CD4-positive, alpha-beta T cell treated with Interferon alpha-2 for 1 hour (primary cell): Measurements from ENCODE around the gene ACOT9.
"Not testable (repeated sequence)": the region's sequence is repeated elsewhere in the genome, so short reads cannot be mapped to it uniquely, and the experiment has no call there.

Experiments used
- DNase-seq, 2 donors: peaks; one replicate each; pipeline ENCODE4 v3.0.0-alpha.2; 2020 to 2022

Gene ACOT9

GRCh38 chrX:23692166-23692565, 50.9 kb downstream of the ACOT9 start:
- DNase-seq = no peak

- DNase-seq = not testable (repeated sequence)
Measured at GRCh38 chrX:23676486-23676885, 66.6 kb downstream of the ACOT9 start.

- DNase-seq = no peak
Measured at GRCh38 chrX:23673108-23673507, 70.0 kb downstream of the ACOT9 start.

GRCh38 chrX:23670528-23670927, 72.5 kb downstream of the ACOT9 start:
- DNase-seq = no peak

GRCh38 chrX:23668335-23668734, 74.7 kb downstream of the ACOT9 start:
- DNase-seq = no peak

GRCh38 chrX:23667239-23668177, 75.6 kb downstream of the ACOT9 start, which contains the start of gene PRDX4:
PRDX4 (plus strand) TSS chrX:23667493; CDS start chrX:23667571, 78 bp downstream.
- DNase-seq = peak; percentile 78

- DNase-seq = no peak
Measured at GRCh38 chrX:23666282-23666681, 76.8 kb downstream of the ACOT9 start.

- DNase-seq = no peak
Measured at GRCh38 chrX:23664496-23664895, 78.6 kb downstream of the ACOT9 start.

- peak in 1 of 2 donors; percentile 9 for DNase-seq
Measured at GRCh38 chrX:23662853-23663252, 80.2 kb downstream of the ACOT9 start.

GRCh38 chrX:23662187-23662586, 80.9 kb downstream of the ACOT9 start:
- peak in 1 of 2 donors; percentile 60 for DNase-seq

GRCh38 chrX:23661671-23662070, 81.4 kb downstream of the ACOT9 start:
- no peak for DNase-seq

- no peak for DNase-seq
Measured at GRCh38 chrX:23660766-23661132, 82.3 kb downstream of the ACOT9 start.

- not testable (repeated sequence) for DNase-seq
Measured at GRCh38 chrX:23660083-23660765, 82.9 kb downstream of the ACOT9 start.

GRCh38 chrX:23659339-23659738, 83.7 kb downstream of the ACOT9 start:
- no peak for DNase-seq

- DNase-seq = no peak
Measured at GRCh38 chrX:23656684-23657083, 86.4 kb downstream of the ACOT9 start.

- no peak for DNase-seq
Measured at GRCh38 chrX:23656091-23656490, 87.0 kb downstream of the ACOT9 start.
